OCI-LY1 (cell line): ENCODE measurements around the gene PTPRA.

Experiments
- CTCF ChIP-seq: fragments of 200-600 bp; sonication (generic), shearing (Covaris generic); IDR thresholded peaks from 2 replicates; pipeline ENCODE4 v1.5.1; 2017; ENCODE audit warnings: mild to moderate bottlenecking, antibody characterized with exemption, low read length, moderate library complexity, mixed read lengths
- EZH2 ChIP-seq: fragments of 200-600 bp; sonication (generic), shearing (Covaris generic); IDR thresholded peaks from 2 replicates; pipeline ENCODE4 v1.8.0; 2017; ENCODE audit warnings: borderline replicate concordance, mixed run types, mild to moderate bottlenecking, antibody characterized with exemption, low read length, moderate library complexity, mixed read lengths

GRCh38 chr20:2846698-2847097 lies 26.6 kb upstream of the PTPRA start:
- no peak for TF ChIP-seq EZH2
- TF ChIP-seq CTCF = no peak
